Fibroblast of the aortic adventitia (primary cell): ENCODE measurements around the gene LASP1. TPM values are rescaled to one million over a fixed set of nuclear protein-coding genes. Genes with fewer than 3 reads are reported as not detected.

Experiments used
- DNase-seq: peaks from one replicate; pipeline ENCODE4 v3.0.0-alpha.2; 2010; ENCODE audit warnings: low read depth
- H3K4me3 ChIP-seq: 2 replicates; pipeline ENCODE4 v1.5.1; 2011; ENCODE audit warnings: low read depth, mild to moderate bottlenecking, control low read depth, low read length, moderate library complexity
- CTCF ChIP-seq: IDR thresholded peaks from 2 replicates; pipeline ENCODE4 v1.5.1; 2011; ENCODE audit warnings: mild to moderate bottlenecking, low read length, control low read depth, inconsistent platforms; ENCODE audit not compliant: insufficient read depth
- total RNA-seq: library from RNA; depleted of rRNA; stranded (reverse); fragments of >200 nt; gene quantifications from 2 replicates; pipeline ENCODE4 v1.2.3, GENCODE V29; 2012; ENCODE audit warnings: low replicate concordance

LASP1 gene
- total RNA-seq, 1 donor: 174 TPM

- no peak for DNase-seq
- H3K4me3 ChIP-seq: no peak overlapping the region
- TF ChIP-seq CTCF: no peak
Measured at GRCh38 chr17:38875477-38876075, 5.7 kb downstream of the LASP1 start.

- no peak for TF ChIP-seq CTCF
- DNase-seq: no peak
- no peak overlapping the region for H3K4me3 ChIP-seq
Measured at GRCh38 chr17:38877130-38877851, 7.4 kb downstream of the LASP1 start.

GRCh38 chr17:38879878-38880665, 10.2 kb downstream of the LASP1 start:
- H3K4me3 ChIP-seq: peak overlapping the region; percentile 9
- TF ChIP-seq CTCF: no peak
- DNase-seq: peak; percentile 90

- peak; percentile 90 for DNase-seq
Measured at GRCh38 chr17:38881600-38882191, 11.8 kb downstream of the LASP1 start.

GRCh38 chr17:38882870-38883269, 13.0 kb downstream of the LASP1 start:
- no peak overlapping the region for H3K4me3 ChIP-seq
- no peak for DNase-seq
- TF ChIP-seq CTCF: no peak

More at GRCh38 chr17:38881600-38882191, 11.8 kb downstream of the LASP1 start:
- H3K4me3 ChIP-seq: peak overlapping the region; percentile 10
- no peak for TF ChIP-seq CTCF

GRCh38 chr17:38883592-38884526, 14.0 kb downstream of the LASP1 start:
- H3K4me3 ChIP-seq: no peak overlapping the region
- TF ChIP-seq CTCF: no peak
- no peak for DNase-seq
